ENCODE results near the gene SCN7A. TPM values are rescaled to one million over a fixed set of nuclear protein-coding genes. Genes with fewer than 3 reads are reported as not detected.

Gene SCN7A
- total RNA-seq, 2 donors from 2014 or later = 3.0 to 9.0 TPM

DNA sequence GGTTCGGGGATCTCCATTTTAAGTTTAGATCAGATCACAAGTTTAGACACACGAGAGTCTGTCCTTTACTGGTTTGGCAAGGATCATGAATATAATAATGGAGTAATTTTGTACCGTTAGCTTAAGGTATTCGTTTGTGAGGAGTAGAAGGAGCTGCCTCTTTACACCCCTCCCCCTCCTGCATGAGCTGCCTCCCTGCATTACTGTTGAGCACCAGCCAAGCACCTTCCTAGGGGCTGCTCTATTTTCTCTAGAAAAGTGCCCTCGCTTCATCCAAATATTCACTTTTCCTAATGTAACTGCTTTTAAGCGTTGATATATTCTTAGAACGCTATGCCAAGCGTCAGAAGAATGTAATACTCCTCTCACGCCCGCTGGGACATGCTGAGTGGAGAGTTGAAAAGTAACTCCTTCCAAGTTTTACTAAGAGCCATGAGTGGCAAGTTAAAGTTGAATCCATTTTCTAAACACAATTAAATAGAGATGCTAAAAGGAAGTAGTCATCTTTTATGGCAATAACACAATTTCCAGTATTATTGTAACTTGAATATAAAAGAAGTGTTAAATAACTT lies 25.4 kb upstream of the SCN7A start:
- Histone ChIP-seq H3K9me3 (no peaks in the 10 kb centered on the region), H3K27me3 (replicated peaks; ENCODE audit: insufficient read depth) (no peaks in the 10 kb centered on the region), H3K27ac (no peak overlapping the region), H3K36me3 (no peaks in the 10 kb centered on the region), H3K4me3 (peak overlapping the region; percentile 24), H3K4me1 (ENCODE audit: control insufficient read depth in 1 of 2, low read depth in 2 of 2) (no peaks in the 10 kb centered on the region)
- TF ChIP-seq, protein P1, sequence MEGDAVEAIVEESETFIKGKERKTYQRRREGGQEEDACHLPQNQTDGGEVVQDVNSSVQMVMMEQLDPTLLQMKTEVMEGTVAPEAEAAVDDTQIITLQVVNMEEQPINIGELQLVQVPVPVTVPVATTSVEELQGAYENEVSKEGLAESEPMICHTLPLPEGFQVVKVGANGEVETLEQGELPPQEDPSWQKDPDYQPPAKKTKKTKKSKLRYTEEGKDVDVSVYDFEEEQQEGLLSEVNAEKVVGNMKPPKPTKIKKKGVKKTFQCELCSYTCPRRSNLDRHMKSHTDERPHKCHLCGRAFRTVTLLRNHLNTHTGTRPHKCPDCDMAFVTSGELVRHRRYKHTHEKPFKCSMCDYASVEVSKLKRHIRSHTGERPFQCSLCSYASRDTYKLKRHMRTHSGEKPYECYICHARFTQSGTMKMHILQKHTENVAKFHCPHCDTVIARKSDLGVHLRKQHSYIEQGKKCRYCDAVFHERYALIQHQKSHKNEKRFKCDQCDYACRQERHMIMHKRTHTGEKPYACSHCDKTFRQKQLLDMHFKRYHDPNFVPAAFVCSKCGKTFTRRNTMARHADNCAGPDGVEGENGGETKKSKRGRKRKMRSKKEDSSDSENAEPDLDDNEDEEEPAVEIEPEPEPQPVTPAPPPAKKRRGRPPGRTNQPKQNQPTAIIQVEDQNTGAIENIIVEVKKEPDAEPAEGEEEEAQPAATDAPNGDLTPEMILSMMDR (IDR thresholded peaks at IDR 0.05) = no peak
- no peak for ATAC-seq (ENCODE audit: insufficient number of reproducible peaks, low FRiP score, low read depth)
- DNase-seq (ENCODE audit: low spot score) = no peak

DNA sequence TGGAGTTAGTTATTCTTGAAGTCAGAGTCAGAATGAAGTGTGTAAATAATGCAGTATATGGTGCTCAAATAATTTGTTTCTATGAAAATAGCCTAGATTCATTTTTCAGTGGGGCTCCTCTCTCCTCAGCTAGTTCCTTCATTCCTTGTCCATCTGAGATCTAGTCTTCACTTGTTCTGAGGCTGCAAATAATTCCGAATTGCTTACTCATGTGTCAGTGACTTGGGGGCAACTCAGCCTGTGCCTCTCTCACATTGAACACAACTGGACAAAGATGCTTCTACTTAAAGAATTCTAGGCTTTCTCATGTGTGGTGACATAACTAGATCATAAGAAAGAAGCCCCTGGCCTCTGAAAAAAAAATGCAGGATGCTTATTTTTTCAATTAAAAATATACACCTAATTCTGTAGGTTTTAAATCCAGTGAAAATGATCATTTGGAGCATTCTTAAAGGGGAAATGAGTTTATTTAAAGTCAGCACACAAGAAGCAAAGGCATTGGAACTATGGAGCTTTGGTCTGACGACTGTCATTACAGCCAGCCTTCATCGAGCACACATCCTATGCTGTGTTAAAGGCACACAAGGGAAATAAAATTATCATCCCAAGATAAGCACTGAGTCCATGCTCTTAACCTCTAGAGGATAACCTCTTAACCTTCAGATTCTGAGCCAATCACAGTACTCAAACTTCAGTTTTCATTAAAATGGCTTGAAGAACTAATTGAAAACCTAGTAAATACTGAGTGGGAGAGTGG lies 24.8 kb upstream of the SCN7A start:
- Histone ChIP-seq H3K27me3 (replicated peaks; ENCODE audit: insufficient read depth) (no peaks in the 10 kb centered on the region), H3K4me1 (ENCODE audit: control insufficient read depth in 1 of 2, low read depth in 2 of 2) (no peaks in the 10 kb centered on the region), H3K36me3 (no peaks in the 10 kb centered on the region), H3K4me3 (no peak overlapping the region), H3K27ac (no peak overlapping the region), H3K9me3 (no peaks in the 10 kb centered on the region)
- DNase-seq (ENCODE audit: low spot score) (no peak), ATAC-seq (ENCODE audit: insufficient number of reproducible peaks, low FRiP score, low read depth) (no peak)
- TF ChIP-seq, protein P1 (IDR thresholded peaks at IDR 0.05) = no peak

DNA sequence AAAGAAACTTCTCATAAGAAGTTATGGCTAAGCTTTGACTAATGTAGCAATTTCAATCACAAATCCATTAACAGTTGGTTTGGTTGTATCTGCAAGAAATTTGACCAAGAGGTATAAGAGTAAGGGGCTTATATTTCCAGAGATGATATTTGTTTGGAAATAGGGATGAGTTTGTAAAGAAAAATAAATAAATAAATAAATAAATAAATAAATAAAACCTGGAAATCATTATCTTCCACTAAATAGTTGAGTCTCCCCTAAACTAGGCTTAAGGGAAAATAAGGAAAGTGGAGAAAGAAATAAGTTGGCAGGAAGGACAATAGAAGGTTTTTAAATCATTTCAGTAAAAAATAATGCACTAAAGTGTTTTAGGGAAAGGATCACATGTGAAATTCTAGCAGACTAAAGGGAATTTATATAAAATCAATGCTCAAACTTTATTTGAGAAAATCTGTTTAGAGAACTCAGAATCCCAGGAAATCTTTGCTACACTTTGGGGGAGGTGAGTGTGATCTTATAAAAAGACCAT lies 23.5 kb upstream of the SCN7A start:
- TF ChIP-seq, protein P1 (IDR thresholded peaks at IDR 0.05) = no peak
- ATAC-seq (ENCODE audit: insufficient number of reproducible peaks, low FRiP score, low read depth) (no peak), DNase-seq (ENCODE audit: low spot score) (no peak)
- H3K4me1 ChIP-seq (ENCODE audit: control insufficient read depth in 1 of 2, low read depth in 2 of 2) = no peaks in the 10 kb centered on the region
- no peak overlapping the region for H3K4me3 ChIP-seq
- no peaks in the 10 kb centered on the region for H3K36me3 ChIP-seq
- no peaks in the 10 kb centered on the region for H3K27me3 ChIP-seq (replicated peaks; ENCODE audit: insufficient read depth)
- H3K27ac ChIP-seq = no peak overlapping the region
- H3K9me3 ChIP-seq = no peaks in the 10 kb centered on the region

- DNase-seq (ENCODE audit: low spot score) (no peak), ATAC-seq (ENCODE audit: insufficient number of reproducible peaks, low FRiP score, low read depth) (no peak)
These were observed 22.8 kb upstream of the SCN7A start for GRCh38 chr2:166516712-166517303.

GRCh38 chr2:166513952-166514351 lies 19.9 kb upstream of the SCN7A start:
- ATAC-seq (ENCODE audit: insufficient number of reproducible peaks, low FRiP score, low read depth) (no peak), DNase-seq (ENCODE audit: low spot score) (no peak)
- Histone ChIP-seq H3K27me3 (replicated peaks; ENCODE audit: insufficient read depth) (no peaks in the 10 kb centered on the region), H3K4me1 (ENCODE audit: control insufficient read depth in 1 of 2, low read depth in 2 of 2) (no peaks in the 10 kb centered on the region), H3K4me3 (no peak overlapping the region), H3K27ac (no peak overlapping the region), H3K36me3 (no peaks in the 10 kb centered on the region), H3K9me3 (no peaks in the 10 kb centered on the region)
- TF ChIP-seq, protein P1 (IDR thresholded peaks at IDR 0.05) = no peak

More at GRCh38 chr2:166516712-166517303, 22.8 kb upstream of the SCN7A start:
- Histone ChIP-seq H3K36me3 (no peaks in the 10 kb centered on the region), H3K4me1 (ENCODE audit: control insufficient read depth in 1 of 2, low read depth in 2 of 2) (no peaks in the 10 kb centered on the region), H3K4me3 (no peak overlapping the region), H3K27ac (no peak overlapping the region), H3K9me3 (no peaks in the 10 kb centered on the region), H3K27me3 (replicated peaks; ENCODE audit: insufficient read depth) (no peaks in the 10 kb centered on the region)
- TF ChIP-seq, protein P1 (IDR thresholded peaks at IDR 0.05) = no peak

Measured in thoracic aorta (tissue), 2 donors.